ENCODE measurements around the gene PMPCA. TPM values are rescaled to one million over a fixed set of nuclear protein-coding genes. Genes with fewer than 3 reads are reported as not detected.

The PMPCA gene
- total RNA-seq, 1 experiment from 2014 or later: 20.9 TPM

DNA sequence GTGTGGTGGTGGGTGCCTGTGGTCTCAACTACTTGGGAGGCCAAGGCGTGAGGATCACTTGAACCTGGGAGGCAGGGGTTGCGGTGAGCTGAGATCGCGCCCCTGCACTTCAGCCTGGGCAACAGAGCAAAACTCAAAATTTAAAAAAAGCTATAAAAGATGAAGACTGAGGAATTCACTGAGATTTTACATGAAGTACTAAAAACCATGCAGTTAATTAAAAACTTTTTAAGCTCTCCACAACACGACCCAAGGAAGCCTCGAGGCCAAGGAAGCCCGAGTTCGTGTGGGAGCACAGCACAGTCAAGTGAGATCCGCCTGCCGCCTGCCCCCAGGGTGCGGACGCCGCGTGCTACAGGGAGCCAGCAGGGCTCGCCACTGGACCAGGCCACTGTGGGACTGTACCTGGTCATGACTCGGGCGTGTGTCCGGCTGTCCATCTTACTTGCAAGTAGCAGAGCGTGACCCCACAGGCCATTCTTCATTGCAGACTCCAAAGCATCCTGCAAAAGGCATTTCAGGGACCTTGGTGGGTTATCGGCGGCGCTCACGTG lies 50.4 kb downstream of the PMPCA start:
- Histone ChIP-seq H3K4me1 (ENCODE audit: low read length) (no peaks in the 10 kb centered on the region), H4K20me1 (ENCODE audit: insufficient read depth, low read depth, low read length) (no peaks in the 10 kb centered on the region), H3K79me2 (ENCODE audit: low read length) (no peaks in the 10 kb centered on the region), H3K9me2 (replicated peaks; ENCODE audit: insufficient read depth, low read length) (no peaks in the 10 kb centered on the region), H2AFZ (ENCODE audit: low read length) (no peak overlapping the region), H3K4me3 (ENCODE audit: low read length) (no peak overlapping the region), H3K36me3 (ENCODE audit: insufficient read depth, low read length) (peaks cover 22% of the 10 kb centered on the region), H3K27ac (ENCODE audit: low read length) (no peak overlapping the region), H3K27me3 (ENCODE audit: low read length) (no peaks in the 10 kb centered on the region), H3K9me3 (ENCODE audit: low read length) (no peaks in the 10 kb centered on the region), H3K9ac (ENCODE audit: low read length) (no peak overlapping the region), H3K4me2 (ENCODE audit: low read depth, low read length, poor library complexity, severe bottlenecking) (no peak overlapping the region)
- no peak for DNase-seq

DNA sequence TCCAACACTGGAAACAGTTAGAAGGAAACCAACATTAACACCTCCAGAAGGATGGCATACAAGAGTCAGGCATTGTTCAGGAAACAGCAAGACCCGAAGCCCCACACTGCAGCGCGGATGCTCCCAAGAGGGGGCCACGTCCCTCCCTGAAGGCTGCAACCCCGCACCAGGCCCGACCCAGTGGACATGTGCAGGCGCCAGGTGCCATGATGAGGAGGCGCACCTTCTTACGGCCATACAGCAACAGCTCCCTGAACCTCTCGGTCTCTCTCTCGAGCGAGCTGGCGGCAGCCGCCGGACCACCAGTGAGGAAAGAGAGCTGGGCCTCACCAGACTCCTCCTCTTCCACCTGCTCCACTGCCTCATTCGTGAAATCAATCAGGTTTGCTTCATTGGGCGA lies 52.2 kb downstream of the PMPCA start:
- no peak overlapping the region for H3K9ac ChIP-seq (ENCODE audit: low read length)
- no peaks in the 10 kb centered on the region for H3K79me2 ChIP-seq (ENCODE audit: low read length)
- no peak overlapping the region for H3K4me3 ChIP-seq (ENCODE audit: low read length)
- no peak overlapping the region for H2AFZ ChIP-seq (ENCODE audit: low read length)
- no peak overlapping the region for H3K27ac ChIP-seq (ENCODE audit: low read length)
- peaks cover 12% of the 10 kb centered on the region for H4K20me1 ChIP-seq (ENCODE audit: insufficient read depth, low read depth, low read length)
- no peaks in the 10 kb centered on the region for H3K9me3 ChIP-seq (ENCODE audit: low read length)
- H3K4me2 ChIP-seq (ENCODE audit: low read depth, low read length, poor library complexity, severe bottlenecking): no peak overlapping the region
- no peaks in the 10 kb centered on the region for H3K9me2 ChIP-seq (replicated peaks; ENCODE audit: insufficient read depth, low read length)
- peaks cover 10% of the 10 kb centered on the region for H3K4me1 ChIP-seq (ENCODE audit: low read length)
- no peaks in the 10 kb centered on the region for H3K27me3 ChIP-seq (ENCODE audit: low read length)
- no peak for DNase-seq
- peaks cover 25% of the 10 kb centered on the region for H3K36me3 ChIP-seq (ENCODE audit: insufficient read depth, low read length)

DNA sequence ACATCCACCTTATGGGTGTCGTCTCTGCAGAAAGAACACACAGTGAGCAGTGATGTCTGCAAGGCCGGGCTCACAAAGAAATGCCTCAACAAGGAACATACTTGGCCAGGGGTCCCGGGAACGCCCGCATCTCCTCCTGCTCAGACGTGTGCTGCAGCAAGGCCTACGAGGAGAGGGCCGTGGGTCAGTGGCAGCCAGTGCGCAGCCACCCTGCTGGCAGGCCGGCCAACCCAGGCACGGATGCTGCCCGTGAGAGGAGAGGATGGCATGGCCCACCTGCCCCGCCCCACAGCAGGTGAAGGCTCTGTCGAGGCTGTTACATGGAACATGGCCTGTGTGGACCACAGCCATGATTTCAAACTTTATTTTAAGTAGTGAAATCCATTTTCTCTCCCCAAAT lies 53.1 kb downstream of the PMPCA start:
- no peaks in the 10 kb centered on the region for H3K79me2 ChIP-seq (ENCODE audit: low read length)
- peaks cover 28% of the 10 kb centered on the region for H3K36me3 ChIP-seq (ENCODE audit: insufficient read depth, low read length)
- H3K9ac ChIP-seq (ENCODE audit: low read length): no peak overlapping the region
- H3K27me3 ChIP-seq (ENCODE audit: low read length): no peaks in the 10 kb centered on the region
- peaks cover 19% of the 10 kb centered on the region for H3K4me1 ChIP-seq (ENCODE audit: low read length)
- no peak overlapping the region for H3K27ac ChIP-seq (ENCODE audit: low read length)
- H3K4me3 ChIP-seq (ENCODE audit: low read length): no peak overlapping the region
- H3K4me2 ChIP-seq (ENCODE audit: low read depth, low read length, poor library complexity, severe bottlenecking): no peak overlapping the region
- H4K20me1 ChIP-seq (ENCODE audit: insufficient read depth, low read depth, low read length): peaks cover 19% of the 10 kb centered on the region
- no peak overlapping the region for H2AFZ ChIP-seq (ENCODE audit: low read length)
- H3K9me2 ChIP-seq (replicated peaks; ENCODE audit: insufficient read depth, low read length): no peaks in the 10 kb centered on the region
- DNase-seq: no peak
- no peaks in the 10 kb centered on the region for H3K9me3 ChIP-seq (ENCODE audit: low read length)

DNA sequence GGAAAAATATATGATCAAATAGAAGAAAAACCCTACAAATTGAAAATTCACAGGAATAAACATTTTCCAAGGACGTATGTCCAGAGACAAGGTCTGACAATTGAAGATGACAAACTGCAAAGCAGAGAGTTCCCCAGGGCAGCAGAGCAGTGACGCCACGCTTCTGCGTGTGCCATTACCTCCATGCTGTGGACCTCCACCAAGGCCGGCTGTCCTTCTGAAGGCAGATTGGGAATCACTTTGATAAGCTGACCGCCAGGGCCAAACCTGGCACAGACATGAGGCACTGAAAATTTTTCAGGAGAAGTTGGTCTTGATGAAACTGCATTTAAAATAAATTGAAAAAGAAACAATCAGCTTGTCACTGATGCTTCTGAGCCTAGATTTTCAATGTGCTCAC lies 53.8 kb downstream of the PMPCA start:
- Histone ChIP-seq H3K79me2 (ENCODE audit: low read length) (no peaks in the 10 kb centered on the region), H2AFZ (ENCODE audit: low read length) (no peak overlapping the region), H3K27me3 (ENCODE audit: low read length) (no peaks in the 10 kb centered on the region), H3K27ac (ENCODE audit: low read length) (no peak overlapping the region), H3K9me3 (ENCODE audit: low read length) (no peaks in the 10 kb centered on the region), H3K4me2 (ENCODE audit: low read depth, low read length, poor library complexity, severe bottlenecking) (no peak overlapping the region), H3K36me3 (ENCODE audit: insufficient read depth, low read length) (peaks cover 26% of the 10 kb centered on the region), H3K9me2 (replicated peaks; ENCODE audit: insufficient read depth, low read length) (no peaks in the 10 kb centered on the region), H3K4me1 (ENCODE audit: low read length) (peaks cover 25% of the 10 kb centered on the region), H3K4me3 (ENCODE audit: low read length) (no peak overlapping the region), H4K20me1 (ENCODE audit: insufficient read depth, low read depth, low read length) (peaks cover 26% of the 10 kb centered on the region), H3K9ac (ENCODE audit: low read length) (no peak overlapping the region)
- DNase-seq: no peak

DNA sequence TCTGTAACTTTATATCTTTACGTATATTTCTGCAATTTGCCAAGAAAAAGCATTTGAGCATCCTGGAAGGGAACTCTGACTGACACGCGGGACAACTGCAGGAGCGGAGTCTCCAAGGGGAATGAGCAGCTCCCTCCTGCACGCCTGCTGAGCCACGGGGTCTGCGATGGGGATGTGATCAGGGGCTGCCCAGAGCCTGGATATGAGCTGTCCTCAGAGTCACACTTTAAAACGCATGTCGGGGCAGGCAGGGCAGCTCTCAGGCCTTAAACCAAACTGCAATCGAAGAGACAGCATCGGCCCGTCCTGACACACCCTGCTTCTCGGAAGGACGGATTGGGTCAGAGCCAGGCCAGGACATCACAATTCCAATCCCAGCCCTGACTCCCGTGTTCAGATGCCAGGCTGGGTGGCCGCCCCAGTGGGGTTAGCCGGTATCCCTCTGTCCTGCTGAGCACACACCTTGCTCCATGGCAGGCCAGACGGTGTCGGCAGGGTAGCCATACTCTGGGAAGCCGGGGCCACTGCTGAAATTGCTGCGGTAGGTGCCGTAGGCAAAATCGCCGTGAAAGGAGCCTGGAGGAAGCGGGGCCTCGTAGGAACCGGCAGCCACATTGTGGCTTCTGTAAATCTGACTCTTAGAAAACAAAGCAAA lies 55.2 kb downstream of the PMPCA start:
- Histone ChIP-seq H3K36me3 (ENCODE audit: insufficient read depth, low read length) (peaks cover 19% of the 10 kb centered on the region), H3K9me3 (ENCODE audit: low read length) (no peaks in the 10 kb centered on the region), H3K9ac (ENCODE audit: low read length) (no peak overlapping the region), H3K27me3 (ENCODE audit: low read length) (no peaks in the 10 kb centered on the region), H3K4me3 (ENCODE audit: low read length) (no peak overlapping the region), H3K79me2 (ENCODE audit: low read length) (peaks cover 6% of the 10 kb centered on the region), H3K4me2 (ENCODE audit: low read depth, low read length, poor library complexity, severe bottlenecking) (no peak overlapping the region), H4K20me1 (ENCODE audit: insufficient read depth, low read depth, low read length) (peaks cover 37% of the 10 kb centered on the region), H3K27ac (ENCODE audit: low read length) (no peak overlapping the region), H3K9me2 (replicated peaks; ENCODE audit: insufficient read depth, low read length) (no peaks in the 10 kb centered on the region), H3K4me1 (ENCODE audit: low read length) (peaks cover 26% of the 10 kb centered on the region), H2AFZ (ENCODE audit: low read length) (no peak overlapping the region)
- DNase-seq: no peak

DNA sequence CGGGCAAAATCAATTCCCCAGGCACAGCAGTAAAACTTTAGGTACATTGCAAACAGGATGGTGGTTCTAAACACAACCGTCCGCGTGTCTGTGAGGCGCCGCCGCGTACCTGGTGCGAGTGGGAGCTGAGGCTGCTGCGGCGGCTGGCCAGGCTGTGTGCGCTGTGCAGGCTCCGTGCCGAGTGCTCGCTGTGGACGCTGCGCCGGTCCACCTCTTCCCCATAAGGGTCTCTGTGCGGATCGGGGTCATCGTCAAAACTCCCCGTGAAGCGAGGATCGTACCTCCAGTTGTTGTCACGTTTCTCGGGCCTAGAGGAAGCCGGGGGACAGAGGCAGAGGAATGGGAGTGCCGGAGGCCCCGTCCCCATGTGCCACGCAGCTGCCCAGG lies 55.7 kb downstream of the PMPCA start:
- DNase-seq: no peak
- Histone ChIP-seq H3K9ac (ENCODE audit: low read length) (no peak overlapping the region), H3K27me3 (ENCODE audit: low read length) (no peaks in the 10 kb centered on the region), H3K36me3 (ENCODE audit: insufficient read depth, low read length) (peaks cover 16% of the 10 kb centered on the region), H3K27ac (ENCODE audit: low read length) (no peak overlapping the region), H3K4me1 (ENCODE audit: low read length) (peaks cover 26% of the 10 kb centered on the region), H2AFZ (ENCODE audit: low read length) (no peak overlapping the region), H3K79me2 (ENCODE audit: low read length) (peaks cover 8% of the 10 kb centered on the region), H3K4me3 (ENCODE audit: low read length) (no peak overlapping the region), H3K9me3 (ENCODE audit: low read length) (no peaks in the 10 kb centered on the region), H3K9me2 (replicated peaks; ENCODE audit: insufficient read depth, low read length) (no peaks in the 10 kb centered on the region), H3K4me2 (ENCODE audit: low read depth, low read length, poor library complexity, severe bottlenecking) (no peak overlapping the region), H4K20me1 (ENCODE audit: insufficient read depth, low read depth, low read length) (peaks cover 39% of the 10 kb centered on the region)

DNA sequence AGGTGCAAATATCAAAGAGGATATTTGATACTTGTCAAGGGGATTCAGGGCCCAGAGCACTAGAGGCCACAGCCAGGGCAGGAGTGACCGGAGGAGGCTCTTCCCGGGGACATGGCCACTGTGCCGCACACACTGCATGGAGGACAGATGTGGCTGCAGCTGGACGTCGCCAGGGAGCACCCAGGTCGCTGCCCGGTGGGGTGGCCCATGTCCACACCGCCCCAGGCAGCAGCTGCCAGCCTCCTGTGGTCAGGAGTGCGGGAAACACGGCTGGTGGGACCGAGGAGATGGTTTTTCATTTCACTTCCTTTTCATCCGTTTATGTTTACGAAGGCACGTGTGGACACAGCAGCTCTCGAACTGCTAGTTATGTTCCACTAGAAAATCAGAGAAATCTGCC lies 57.3 kb downstream of the PMPCA start:
- no peak overlapping the region for H3K9ac ChIP-seq (ENCODE audit: low read length)

DNA sequence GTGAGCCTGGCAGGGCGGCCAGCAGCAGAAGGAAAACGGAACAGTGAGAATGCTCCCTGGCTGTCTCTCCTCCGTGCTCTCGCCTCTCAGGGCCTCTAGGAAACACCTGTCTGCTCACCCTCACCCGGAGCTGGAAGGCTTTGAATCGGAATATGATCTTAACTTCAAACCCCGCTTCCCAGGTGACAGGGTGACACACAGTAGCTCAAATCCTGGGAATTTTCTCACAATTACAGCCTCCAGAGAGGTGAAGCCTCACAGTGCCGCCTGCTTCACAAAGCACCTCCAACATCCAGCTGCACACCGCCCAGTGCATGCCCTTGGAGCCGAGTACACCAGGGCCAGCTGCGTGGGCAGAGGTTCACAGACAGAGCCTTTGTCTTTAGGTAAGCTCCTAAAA lies 59.9 kb downstream of the PMPCA start:
- Histone ChIP-seq H3K27me3 (ENCODE audit: low read length) (no peaks in the 10 kb centered on the region), H2AFZ (ENCODE audit: low read length) (no peak overlapping the region), H3K36me3 (ENCODE audit: insufficient read depth, low read length) (peaks cover 21% of the 10 kb centered on the region), H3K79me2 (ENCODE audit: low read length) (peaks cover 24% of the 10 kb centered on the region), H3K4me2 (ENCODE audit: low read depth, low read length, poor library complexity, severe bottlenecking) (no peak overlapping the region), H3K27ac (ENCODE audit: low read length) (no peak overlapping the region), H4K20me1 (ENCODE audit: insufficient read depth, low read depth, low read length) (peaks cover 52% of the 10 kb centered on the region), H3K4me1 (ENCODE audit: low read length) (peaks cover 26% of the 10 kb centered on the region), H3K9me3 (ENCODE audit: low read length) (no peaks in the 10 kb centered on the region), H3K9me2 (replicated peaks; ENCODE audit: insufficient read depth, low read length) (no peaks in the 10 kb centered on the region), H3K9ac (ENCODE audit: low read length) (no peak overlapping the region), H3K4me3 (ENCODE audit: low read length) (no peak overlapping the region)
- no peak for DNase-seq

More for the DNA sequence above, 57.3 kb downstream of the PMPCA start:
- Histone ChIP-seq H3K9me2 (replicated peaks; ENCODE audit: insufficient read depth, low read length) (no peaks in the 10 kb centered on the region), H3K4me1 (ENCODE audit: low read length) (peaks cover 26% of the 10 kb centered on the region), H3K4me3 (ENCODE audit: low read length) (peak overlapping the region; percentile 12; the same call in 1 of the 2 replicates), H2AFZ (ENCODE audit: low read length) (no peak overlapping the region), H3K27ac (ENCODE audit: low read length) (peak overlapping the region; percentile 65), H3K4me2 (ENCODE audit: low read depth, low read length, poor library complexity, severe bottlenecking) (peak overlapping the region; percentile 48), H3K9me3 (ENCODE audit: low read length) (no peaks in the 10 kb centered on the region), H3K36me3 (ENCODE audit: insufficient read depth, low read length) (peaks cover 23% of the 10 kb centered on the region), H3K27me3 (ENCODE audit: low read length) (no peaks in the 10 kb centered on the region), H3K79me2 (ENCODE audit: low read length) (peaks cover 20% of the 10 kb centered on the region), H4K20me1 (ENCODE audit: insufficient read depth, low read depth, low read length) (peaks cover 46% of the 10 kb centered on the region)
- DNase-seq: no peak
